IMR-90 (cell line): ENCODE results near the gene DNM2. TPM values are rescaled to one million over a fixed set of nuclear protein-coding genes. Genes with fewer than 3 reads are reported as not detected.
"Not testable (repeated sequence)": the region's sequence is repeated elsewhere in the genome, so short reads cannot be mapped to it uniquely, and the experiment has no call there.

Experiments
- ATAC-seq: fragments of 200-7000 bp; cut with Tn5 transposase; 2 replicates; pipeline ENCODE4 v1.9.1; 2020; ENCODE audit warnings: low read depth, mild to moderate bottlenecking, moderate library complexity
- BruUV-seq: library from RNA; stranded (reverse); fragments of 400-500 nt; replicated peaks from 2 replicates; lab custom pipeline; 2021; lab: Mats Ljungman, UMichigan
- CTCF ChIA-PET: fragments of 300-600 bp; formaldehyde crosslinking; extraction: SDS; loops from one replicate; lab custom pipeline; 2021; ENCODE audit warnings: antibody characterized with exemption; lab: Yijun Ruan, JAX
- POLR2A ChIA-PET: fragments of 300-600 bp; sonication (Branson Sonifier 250); formaldehyde crosslinking; loops from one replicate; lab custom pipeline; 2022; ENCODE audit warnings: antibody characterized with exemption; ENCODE audit not compliant: unreplicated experiment; lab: Charles Lee
- DNase-seq: peaks from one replicate; pipeline ENCODE4 v3.0.0; 2013
- H2AFZ ChIP-seq: replicated peaks from 2 replicates; pipeline ENCODE3; 2013; ENCODE audit warnings: low read length, mild to moderate bottlenecking; ENCODE audit not compliant: poor library complexity
- H2AK5ac ChIP-seq: 2 replicates; pipeline ENCODE4 v1.6.1; 2013; ENCODE audit warnings: low read depth, low read length, inconsistent platforms
- H2AK9ac ChIP-seq: replicated peaks from 2 replicates; pipeline ENCODE3; 2013; ENCODE audit warnings: mild to moderate bottlenecking, low read depth, low read length, moderate library complexity; ENCODE audit not compliant: poor library complexity
- H2BK120ac ChIP-seq: 2 replicates; pipeline ENCODE4 v1.6.1; 2013; ENCODE audit warnings: low read depth, low read length, inconsistent platforms
- H2BK15ac ChIP-seq: 3 replicates; pipeline ENCODE4 v1.6.1; 2013; ENCODE audit warnings: low read depth, low read length, inconsistent platforms
- H2BK20ac ChIP-seq: 2 replicates; pipeline ENCODE4 v1.6.1; 2013; ENCODE audit warnings: low read depth, mild to moderate bottlenecking, inconsistent platforms, low read length, moderate library complexity
- H2BK5ac ChIP-seq: 2 replicates; pipeline ENCODE4 v1.6.1; 2013; ENCODE audit warnings: mild to moderate bottlenecking, low read depth, low read length, inconsistent platforms; ENCODE audit not compliant: poor library complexity, severe bottlenecking
- H3K14ac ChIP-seq: replicated peaks from 2 replicates; pipeline ENCODE4 v1.6.1; 2013; ENCODE audit warnings: low read depth, low read length, inconsistent platforms
- H3K18ac ChIP-seq: 2 replicates; pipeline ENCODE4 v1.6.1; 2013; ENCODE audit warnings: low read depth, low read length, control low read depth
- H3K23ac ChIP-seq: 2 replicates; pipeline ENCODE4 v1.6.1; 2013; ENCODE audit warnings: low read depth, low read length, inconsistent platforms
- H3K27ac ChIP-seq: 2 replicates; pipeline ENCODE4 v1.5.1; 2013; ENCODE audit warnings: mild to moderate bottlenecking, control low read depth, low read length; ENCODE audit not compliant: insufficient read depth
- H3K27me3 ChIP-seq: 2 replicates; pipeline ENCODE4 v1.6.1; 2013; ENCODE audit warnings: low read length; ENCODE audit not compliant: control insufficient read depth, insufficient read depth
- H3K36me3 ChIP-seq: 2 replicates; pipeline ENCODE4 v1.6.1; 2013; ENCODE audit warnings: low read length, mixed read lengths; ENCODE audit not compliant: control insufficient read depth, insufficient read depth
- H3K4ac ChIP-seq: 2 replicates; pipeline ENCODE4 v1.6.1; 2013; ENCODE audit warnings: low read depth, low read length, inconsistent platforms
- H3K4me1 ChIP-seq: 2 replicates; pipeline ENCODE4 v1.6.1; 2013; ENCODE audit warnings: low read length, mixed read lengths; ENCODE audit not compliant: control insufficient read depth, insufficient read depth
- H3K4me2 ChIP-seq: 2 replicates; pipeline ENCODE4 v1.6.1; 2013; ENCODE audit warnings: low read depth, mild to moderate bottlenecking, control low read depth, low read length, moderate library complexity
- H3K4me3 ChIP-seq: 2 replicates; pipeline ENCODE4 v1.5.1; 2013; ENCODE audit warnings: low read depth, mild to moderate bottlenecking, control low read depth, low read length, moderate library complexity; ENCODE audit not compliant: insufficient read depth
- H3K56ac ChIP-seq: 2 replicates; pipeline ENCODE4 v1.6.1; 2013; ENCODE audit warnings: low read length, inconsistent platforms; ENCODE audit not compliant: insufficient read depth; ENCODE audit errors: extremely low read depth
- H3K79me1 ChIP-seq, 2 experiments: 2 replicates each; pipeline ENCODE4 v1.6.1; 2013; ENCODE audit warnings: low read length in 2 of 2, inconsistent platforms in 1 of 2, low read depth in 1 of 2
- H3K9ac ChIP-seq: 2 replicates; pipeline ENCODE4 v1.6.1; 2013; ENCODE audit warnings: low read depth, low read length, control low read depth
- H3K9me1 ChIP-seq: 2 replicates; pipeline ENCODE4 v1.6.1; 2013; ENCODE audit warnings: low read length, inconsistent platforms; ENCODE audit not compliant: insufficient read depth
- H3K9me3 ChIP-seq: 2 replicates; pipeline ENCODE4 v1.6.1; 2013; ENCODE audit warnings: low read length; ENCODE audit not compliant: control insufficient read depth, insufficient read depth
- H4K20me1 ChIP-seq: 2 replicates; pipeline ENCODE4 v1.6.1; 2013; ENCODE audit warnings: low read length, inconsistent platforms; ENCODE audit not compliant: insufficient read depth
- H4K5ac ChIP-seq: 2 replicates; pipeline ENCODE4 v1.6.1; 2013; ENCODE audit warnings: mild to moderate bottlenecking, low read depth, low read length, control low read depth
- H4K8ac ChIP-seq, 2 experiments: 2 replicates each; pipeline ENCODE4 v1.6.1; 2013; ENCODE audit warnings: low read depth in 2 of 2, low read length in 2 of 2, control low read depth in 1 of 2, inconsistent platforms in 1 of 2
- H4K91ac ChIP-seq: 2 replicates; pipeline ENCODE4 v1.6.1; 2013; ENCODE audit warnings: low read depth, low read length, inconsistent platforms; ENCODE audit not compliant: insufficient read depth
- WGBS, 2 experiments: methylation state at CpG; one replicate each; pipeline versions ENCODE4 v1.1.5 to v1.1.7; 2013; ENCODE audit warnings: missing lambda C conversion rate in 2 of 2; ENCODE audit not compliant: insufficient read length in 1 of 2; ENCODE audit errors: extremely low coverage in 2 of 2; 5-methylcytosine and 5-hydroxymethylcytosine counted together
- dilution Hi-C: fragments of 300-500 bp; cut with HindIII; formaldehyde crosslinking; loops from one replicate; pipeline ENCODE4 v1.14.3; 2018; ENCODE audit warnings: low sequenced_read_pairs; ENCODE audit not compliant: unreplicated experiment
- in situ Hi-C: fragments of 300-500 bp; cut with MboI; formaldehyde crosslinking; loops from 3 replicates; pipeline ENCODE4 v1.14.3; 2019; ENCODE audit warnings: low sequenced_read_pairs, inconsistent platforms, mixed read lengths
- intact Hi-C: fragments of 100-400 bp; cut with micrococcal nuclease; formaldehyde crosslinking; loops from 2 replicates; pipeline ENCODE4 v1.10.0; 2022
- polyA plus RNA-seq, 3 experiments: library from polyadenylated mRNA; depleted of rRNA; stranded (reverse); fragments of >200 nt; gene quantifications; 2 replicates each; pipeline ENCODE4 v1.2.3, GENCODE V29; 2012; ENCODE audit warnings: low replicate concordance in 1 of 3
- total RNA-seq: library from RNA; depleted of rRNA; stranded (reverse); fragments of >200 nt; gene quantifications from 2 replicates; pipeline ENCODE4 v1.2.3, GENCODE V29; 2012

DNM2 gene
- total and polyA plus RNA-seq, 2 of the 4 experiments (the other 2 are of a cell fraction) = 55.6 to 74.2 TPM

DNA sequence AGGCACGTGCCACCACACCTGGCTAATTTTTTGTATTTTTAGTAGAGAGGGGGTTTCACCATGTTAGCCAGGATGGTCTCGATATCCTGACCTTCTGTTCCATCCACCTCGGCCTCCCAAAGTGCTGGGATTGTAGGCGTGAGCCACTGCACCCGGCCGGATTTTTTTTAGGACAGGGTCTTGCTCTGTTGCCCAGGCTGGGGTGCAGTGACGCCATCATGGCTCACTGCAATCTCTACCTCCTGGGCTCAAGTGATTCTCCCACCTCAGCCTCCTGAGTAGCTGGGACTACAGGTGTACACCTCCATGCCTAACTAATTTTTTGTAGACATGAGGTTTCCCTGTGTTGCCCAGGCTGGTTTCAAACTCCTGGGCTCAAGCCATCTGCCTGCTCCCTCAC lies 119.8 kb downstream of the DNM2 start:
- H2AK9ac ChIP-seq, intact Hi-C loops, H3K23ac ChIP-seq, in situ Hi-C loops, H3K4me3 ChIP-seq, H3K4me2 ChIP-seq, ATAC-seq, DNase-seq, H3K18ac ChIP-seq, H4K5ac ChIP-seq, H3K14ac ChIP-seq, H3K56ac ChIP-seq, H4K91ac ChIP-seq, H3K9me3 ChIP-seq, H2BK5ac ChIP-seq, dilution Hi-C loops, H2BK15ac ChIP-seq, H4K20me1 ChIP-seq, H3K27ac ChIP-seq, H2AFZ ChIP-seq, H4K8ac ChIP-seq, H3K4ac ChIP-seq, BruUV-seq, H3K9me1 ChIP-seq, H3K9ac ChIP-seq, H2AK5ac ChIP-seq, H3K4me1 ChIP-seq, H3K27me3 ChIP-seq, H2BK20ac ChIP-seq, H2BK120ac ChIP-seq: not testable (repeated sequence)
- POLR2A ChIA-PET = interaction anchor here (0.6 kb wide), 1 partner anchor 15 kb away, joined by 4 read pairs; no protein-coding TSS in a partner anchor
- H3K79me1 ChIP-seq = peaks cover 11 to 17% of the 10 kb centered on the region in 2 experiments; a peak in 3 of 4 replicates
- 96% methylated on average over 4 of the region's 7 CpGs; no CpG with 5 or more reads in 1 of the 2 experiments for WGBS, 2 experiments
- peaks cover 15% of the 10 kb centered on the region for H3K36me3 ChIP-seq
- CTCF ChIA-PET = interaction anchor here (0.6 to 1.0 kb wide), 2 partner anchors 26 to 114 kb away, joined by 3 to 4 read pairs; no protein-coding TSS in a partner anchor
